ENCODE data around the gene MKNK1.

MKNK1 gene

GRCh38 chr1:46557403-46557802, 46.7 kb downstream of the MKNK1 start:
- DNase-seq: no peak

- no peak for DNase-seq
These were observed 47.2 kb downstream of the MKNK1 start for GRCh38 chr1:46556822-46557221.

- no peak for DNase-seq
These were observed 48.0 kb downstream of the MKNK1 start for GRCh38 chr1:46555826-46556619.

- peak; percentile 96 for DNase-seq
These were observed 49.3 kb downstream of the MKNK1 start for GRCh38 chr1:46554597-46555381.

DNA sequence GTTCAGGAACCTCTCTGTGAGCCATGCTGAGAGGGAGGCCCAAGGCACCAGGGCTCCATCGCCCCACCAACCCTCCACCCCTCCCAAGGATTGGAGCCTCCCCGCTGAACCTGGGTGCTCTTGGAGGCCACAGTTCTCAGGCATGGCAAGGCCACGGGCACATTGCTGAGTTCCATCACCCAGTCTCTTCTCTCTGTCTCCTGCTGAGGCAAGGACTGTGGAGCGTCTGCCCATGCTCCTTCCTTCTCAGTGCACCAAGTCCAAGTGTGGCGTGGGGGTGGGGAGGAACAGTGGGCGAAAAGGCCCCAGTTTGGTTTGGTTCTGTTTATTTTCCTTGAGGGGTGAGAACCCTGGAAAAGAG, 49.9 kb downstream of the MKNK1 start:
- no peak for DNase-seq

DNA sequence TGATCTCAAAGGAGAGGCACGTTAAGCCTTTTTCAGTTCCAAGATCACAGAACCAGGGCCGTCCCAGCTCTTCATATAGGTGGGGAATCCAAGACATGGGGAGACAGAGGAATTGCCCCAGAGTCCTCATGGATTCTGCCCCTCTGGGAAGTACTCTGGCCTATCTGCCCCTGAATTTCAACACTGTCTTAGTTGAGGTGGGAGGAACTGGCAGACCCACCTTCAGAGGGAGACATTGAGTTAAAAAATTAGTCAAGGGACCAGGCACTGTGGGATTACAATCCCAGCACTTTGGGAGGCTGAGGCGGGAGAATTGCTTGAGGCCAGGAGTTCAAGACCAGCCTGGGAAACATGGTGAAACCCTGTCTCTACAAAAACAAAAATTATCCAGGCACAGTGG, 50.6 kb downstream of the MKNK1 start:
- no peak for DNase-seq

- DNase-seq: no peak
These were observed 51.5 kb downstream of the MKNK1 start for GRCh38 chr1:46552357-46553237.

DNA sequence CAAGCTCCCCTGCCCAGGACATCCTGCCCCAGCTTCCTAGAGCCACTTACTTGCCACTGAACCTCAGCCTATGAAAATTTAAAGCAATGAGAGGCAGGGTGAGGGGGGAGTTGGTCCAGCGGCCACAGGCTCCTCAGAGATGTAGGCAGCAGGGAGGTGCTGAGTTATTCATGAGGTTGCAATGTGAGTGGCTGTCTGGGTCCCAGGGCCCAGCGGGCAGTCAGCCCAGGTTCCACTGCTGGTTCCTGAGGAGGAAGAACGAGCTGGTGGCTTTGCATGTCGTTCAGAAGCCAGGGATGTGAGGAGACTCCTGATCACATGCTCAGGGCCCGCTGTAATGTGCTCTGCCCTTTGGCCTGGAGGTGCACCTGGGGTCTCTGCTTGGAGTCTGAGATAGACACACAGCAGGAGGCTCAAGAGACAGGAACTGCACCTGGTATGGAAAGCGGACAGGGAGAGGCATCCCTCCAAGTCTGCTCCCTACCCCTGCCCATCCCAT, 52.4 kb downstream of the MKNK1 start, which contains the start of gene KNCN:
KNCN (minus strand) TSS at position 51 of the 499 bp plus-strand sequence. CDS start 432 bp downstream, outside the sequence.
- no peak for DNase-seq

DNA sequence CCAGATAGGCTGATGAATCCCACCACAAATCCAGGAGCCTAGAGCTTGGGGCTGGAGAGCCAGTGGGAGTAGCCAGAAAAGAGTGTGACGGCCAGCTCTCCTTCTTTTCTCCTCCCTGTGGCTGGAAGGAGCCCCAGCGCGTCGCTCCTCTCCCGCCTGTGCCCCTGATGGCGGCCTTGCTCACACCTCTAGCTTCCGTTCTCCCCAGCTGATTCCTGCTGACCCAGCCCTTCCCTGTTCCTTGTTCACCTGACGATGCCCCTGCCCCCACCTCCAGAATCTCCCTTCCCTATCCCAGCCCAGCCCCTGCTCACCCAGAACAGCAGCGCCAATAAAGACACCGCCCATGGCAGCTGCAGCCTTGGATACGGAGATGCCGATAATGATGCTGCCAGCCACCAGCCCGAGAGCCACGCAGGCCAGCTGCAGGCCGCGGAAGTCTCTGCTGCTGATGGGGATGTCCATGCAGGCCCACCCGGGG, 53.3 kb downstream of the MKNK1 start:
- no peak for DNase-seq

- peak; percentile 48 for DNase-seq
These were observed 54.1 kb downstream of the MKNK1 start for GRCh38 chr1:46549697-46550681.

- no peak for DNase-seq
These were observed 56.3 kb downstream of the MKNK1 start for GRCh38 chr1:46547481-46548383.

GRCh38 chr1:46546210-46546609, 57.9 kb downstream of the MKNK1 start:
- no peak for DNase-seq

DNA sequence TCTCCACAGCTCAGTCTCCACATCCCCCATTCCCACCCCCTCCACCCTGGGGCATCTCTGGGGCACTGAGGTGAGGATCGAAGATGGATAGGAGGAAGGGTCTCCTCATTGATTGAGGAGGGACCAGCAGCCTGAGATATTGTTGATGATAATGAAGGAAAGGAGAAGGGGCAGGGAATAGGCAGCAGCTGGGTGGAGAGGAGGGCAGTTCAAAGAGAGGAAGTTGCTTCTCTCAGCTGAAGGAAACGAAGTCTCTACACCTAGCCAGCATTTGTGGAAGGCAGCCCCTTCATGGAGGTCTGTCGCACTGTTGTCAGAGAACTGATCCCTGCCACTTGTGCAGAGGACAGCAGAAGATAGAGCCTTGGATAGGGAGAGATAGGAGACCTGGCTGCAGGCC, 58.3 kb downstream of the MKNK1 start:
- DNase-seq: no peak

- DNase-seq: no peak
These were observed 59.4 kb downstream of the MKNK1 start for GRCh38 chr1:46544561-46545240.

GRCh38 chr1:46543761-46544560, 60.1 kb downstream of the MKNK1 start:
- DNase-seq: no peak

DNA sequence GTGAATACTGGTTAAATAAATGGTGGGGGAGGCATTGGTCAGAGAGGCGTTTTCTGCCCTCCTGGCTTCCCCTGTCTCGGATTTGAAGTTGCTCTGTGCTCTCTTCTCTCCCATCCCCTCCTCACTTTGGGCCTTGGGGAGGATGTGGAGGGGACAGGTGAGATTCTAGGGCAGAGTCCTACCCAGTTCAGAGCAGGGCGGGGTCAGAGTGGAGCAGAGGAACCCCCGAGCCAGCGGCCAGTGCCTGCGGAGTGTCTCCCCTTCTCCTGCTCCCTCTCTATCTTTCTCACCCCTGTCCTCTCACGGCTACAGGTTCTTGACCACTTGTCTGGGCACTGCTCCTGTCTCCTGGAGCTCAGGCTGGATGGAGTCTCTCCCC, 60.7 kb downstream of the MKNK1 start:
- DNase-seq: no peak

DNA sequence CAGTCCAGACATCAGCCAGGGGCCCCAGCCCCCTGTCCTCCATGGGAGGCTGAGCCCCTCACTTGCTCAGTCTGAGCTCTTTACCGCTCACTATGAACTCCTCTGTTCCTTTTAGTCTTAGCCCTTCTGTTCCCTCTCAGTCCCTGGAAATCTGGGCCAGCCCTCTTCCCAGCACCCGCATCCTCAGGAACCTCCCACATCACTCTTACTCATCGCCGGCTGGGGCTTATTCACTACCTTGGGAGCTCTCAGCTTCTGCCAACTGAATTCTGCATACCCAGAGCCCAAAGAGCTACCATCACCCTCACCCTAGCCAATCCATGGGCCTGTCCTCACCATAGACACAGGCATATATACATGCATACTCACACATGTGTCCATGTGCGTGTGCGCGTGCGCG, 64.1 kb downstream of the MKNK1 start:
- DNase-seq: no peak

- no peak for DNase-seq
These were observed 65.9 kb downstream of the MKNK1 start for GRCh38 chr1:46538147-46538546.

DNA sequence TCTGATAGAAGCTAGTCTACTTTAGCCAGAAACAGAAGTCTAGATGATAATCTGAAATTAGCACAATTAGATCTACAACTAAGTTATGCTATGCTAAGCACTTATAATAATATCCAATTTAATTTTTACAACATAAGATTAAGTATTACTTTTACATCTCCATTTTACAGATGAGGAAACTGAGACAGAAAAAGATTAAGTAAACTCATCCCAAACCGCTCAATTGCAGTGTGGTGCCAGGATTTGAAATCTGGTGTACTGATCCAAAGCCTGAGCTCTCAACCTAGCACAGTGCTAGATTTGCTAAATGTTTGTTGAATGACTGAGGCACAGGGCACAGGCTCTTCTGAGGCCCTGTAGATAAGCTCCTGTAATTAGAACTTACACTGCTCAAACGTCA, 66.4 kb downstream of the MKNK1 start:
- no peak for DNase-seq
